Measurements from ENCODE around the gene MKRN1.
A peak's percentile ranks its signal among the peaks of the same experiment; 100 is the strongest.
"Not testable (repeated sequence)": the region's sequence is repeated elsewhere in the genome, so short reads cannot be mapped to it uniquely, and the experiment has no call there.

MKRN1 gene

GRCh38 chr7:140484951-140485499 lies 5.7 kb upstream of the MKRN1 start:
- no peak for DNase-seq

GRCh38 chr7:140484479-140484878 lies 5.2 kb upstream of the MKRN1 start:
- no peak for DNase-seq

DNA sequence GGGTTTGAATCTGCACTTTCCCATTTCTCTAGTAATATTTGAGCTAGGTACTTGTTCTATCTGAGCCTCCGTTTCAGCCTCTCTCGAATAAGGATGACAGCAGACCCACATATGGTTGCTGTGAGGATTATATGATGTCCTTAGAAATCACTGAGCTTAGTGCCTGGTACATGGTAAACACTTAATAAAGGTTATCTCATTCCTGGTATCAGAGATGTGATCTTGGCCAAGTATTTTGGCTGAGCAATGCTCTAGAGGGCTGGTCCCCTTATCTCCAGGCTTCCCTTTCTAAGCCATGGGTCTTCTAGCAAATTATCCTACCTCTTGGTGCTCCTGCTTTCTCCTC lies 407 bp upstream of the MKRN1 start:
- DNase-seq: no peak

DNA sequence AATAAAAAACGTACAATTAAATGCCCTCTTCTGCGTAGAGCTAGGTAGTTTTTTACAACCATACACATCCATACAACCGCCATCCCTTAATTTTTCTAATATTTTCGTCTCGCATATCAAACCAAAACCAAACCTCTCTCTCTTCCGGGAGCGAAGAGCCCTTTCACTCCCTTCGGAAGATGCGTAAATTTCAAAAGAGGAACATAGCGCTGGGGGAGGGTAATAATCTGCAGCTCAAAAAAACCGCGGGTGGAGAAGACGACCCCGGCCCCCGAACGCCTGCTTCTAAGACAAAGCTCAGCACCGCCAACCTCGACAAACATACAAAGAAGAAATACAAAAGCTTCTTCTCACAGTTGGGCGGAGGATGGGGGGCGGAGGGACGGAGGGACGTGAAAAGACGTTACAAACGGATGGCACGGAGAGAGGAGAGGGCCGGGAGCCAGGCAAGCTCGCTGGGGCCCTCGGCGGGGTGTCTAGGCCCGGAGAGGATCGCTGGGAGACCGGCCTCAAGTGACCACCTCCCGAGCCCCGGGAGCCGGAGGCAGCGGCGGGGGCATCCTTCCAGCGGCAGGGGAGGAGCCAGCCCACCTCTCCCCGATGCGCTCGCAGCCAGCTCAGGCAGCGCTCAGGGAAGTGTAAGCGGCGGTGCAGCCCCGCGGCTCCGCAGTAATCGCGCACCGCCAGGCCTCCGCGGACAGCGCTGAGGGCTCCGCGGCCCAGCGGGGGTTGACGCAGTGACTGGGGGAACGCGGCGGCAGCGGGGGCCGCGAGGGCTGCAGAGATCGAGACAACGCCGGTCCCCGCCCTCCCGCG lies 851 bp downstream of the MKRN1 start:
- peak; percentile 30 for DNase-seq

GRCh38 chr7:140476698-140477261 lies 2.5 kb downstream of the MKRN1 start:
- DNase-seq: no peak

DNA sequence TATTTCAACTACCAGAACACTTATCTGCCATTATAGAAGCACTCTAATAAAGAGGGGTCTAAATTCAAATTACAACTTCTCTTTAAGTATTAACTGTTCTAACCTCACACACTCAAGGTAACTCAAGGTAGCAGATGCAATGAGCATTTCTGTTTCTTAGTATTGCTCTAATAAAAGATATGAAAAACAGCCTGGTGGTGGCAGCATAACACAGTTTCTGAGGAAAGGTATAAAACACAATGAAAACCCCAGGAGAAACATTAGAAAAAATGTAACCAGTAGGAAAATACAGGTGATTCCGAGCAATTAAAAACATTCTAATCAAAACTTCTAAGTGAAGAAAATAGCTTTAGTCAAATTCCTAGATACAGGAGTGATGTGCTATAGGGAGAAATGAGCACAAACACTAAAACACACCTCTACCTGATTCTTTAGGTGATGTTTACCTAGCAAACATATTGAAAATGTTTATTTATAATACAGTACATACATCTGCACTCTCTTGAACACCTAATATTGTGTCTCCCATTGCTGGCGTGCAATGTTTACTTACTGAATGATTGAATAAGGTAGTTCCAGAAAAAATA lies 3.5 kb downstream of the MKRN1 start:
- DNase-seq: peak; percentile 34

DNA sequence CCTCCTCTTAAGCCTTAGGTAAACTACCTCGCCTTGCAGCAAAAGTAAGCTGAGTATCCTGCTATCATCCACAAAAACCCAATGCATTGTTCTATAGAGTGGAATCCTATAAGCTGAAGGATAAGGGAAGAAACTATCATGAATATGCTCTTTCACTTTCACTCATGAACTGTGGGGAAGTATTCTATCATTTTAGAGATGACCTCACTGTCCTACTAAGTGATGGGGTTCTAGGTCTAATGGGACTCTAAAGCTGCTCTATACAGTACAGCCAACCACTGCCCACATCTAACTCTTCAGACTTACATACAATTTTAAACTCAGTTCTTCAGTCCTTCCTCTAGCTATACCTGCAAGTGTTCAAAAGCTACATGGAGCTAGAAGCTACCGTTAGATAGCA lies 16.2 kb downstream of the MKRN1 start:
- no peak for DNase-seq

GRCh38 chr7:140458916-140459315 lies 20.4 kb downstream of the MKRN1 start:
- no peak for DNase-seq

- DNase-seq: no peak
These were observed 21.1 kb downstream of the MKRN1 start for GRCh38 chr7:140458201-140458600.

GRCh38 chr7:140456551-140457051 lies 22.7 kb downstream of the MKRN1 start:
- DNase-seq: no peak

DNA sequence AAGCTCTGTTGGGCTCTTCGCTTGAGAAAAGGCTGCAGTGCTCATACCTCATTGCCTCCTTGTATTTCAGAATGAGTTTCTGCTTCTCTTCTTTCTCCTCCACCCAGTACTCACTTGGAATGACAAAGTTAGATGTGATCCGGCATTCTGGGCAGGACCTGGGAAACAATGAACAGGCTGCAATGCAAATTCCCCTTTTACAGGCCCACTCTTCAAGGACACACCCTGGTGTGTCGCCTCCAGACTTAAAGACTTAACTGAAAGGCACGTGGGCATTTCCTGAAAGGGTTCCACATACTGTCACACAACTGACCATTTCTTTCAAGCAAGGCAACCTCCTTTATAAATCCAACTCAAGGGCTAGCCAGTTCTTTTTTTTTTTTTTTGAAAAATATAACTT lies 23.6 kb downstream of the MKRN1 start:
- no peak for DNase-seq

DNA sequence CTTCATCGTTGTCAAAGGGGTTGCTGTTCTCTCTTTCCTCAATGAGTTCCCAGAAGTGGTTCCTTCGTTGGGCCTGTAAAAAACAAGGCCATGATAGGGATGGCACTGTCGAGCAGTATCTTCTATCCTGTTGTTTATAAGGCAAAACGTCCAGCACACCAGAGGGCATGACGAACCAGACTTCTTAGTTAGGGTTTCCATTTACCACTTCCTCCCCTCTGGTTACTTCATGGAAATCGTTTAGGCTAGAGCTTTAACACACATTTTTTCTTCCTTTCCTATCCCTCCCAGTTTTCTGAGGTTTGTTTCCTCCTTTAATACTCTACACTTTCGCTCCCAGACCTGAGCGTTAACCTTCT lies 24.7 kb downstream of the MKRN1 start:
- no peak for DNase-seq

DNA sequence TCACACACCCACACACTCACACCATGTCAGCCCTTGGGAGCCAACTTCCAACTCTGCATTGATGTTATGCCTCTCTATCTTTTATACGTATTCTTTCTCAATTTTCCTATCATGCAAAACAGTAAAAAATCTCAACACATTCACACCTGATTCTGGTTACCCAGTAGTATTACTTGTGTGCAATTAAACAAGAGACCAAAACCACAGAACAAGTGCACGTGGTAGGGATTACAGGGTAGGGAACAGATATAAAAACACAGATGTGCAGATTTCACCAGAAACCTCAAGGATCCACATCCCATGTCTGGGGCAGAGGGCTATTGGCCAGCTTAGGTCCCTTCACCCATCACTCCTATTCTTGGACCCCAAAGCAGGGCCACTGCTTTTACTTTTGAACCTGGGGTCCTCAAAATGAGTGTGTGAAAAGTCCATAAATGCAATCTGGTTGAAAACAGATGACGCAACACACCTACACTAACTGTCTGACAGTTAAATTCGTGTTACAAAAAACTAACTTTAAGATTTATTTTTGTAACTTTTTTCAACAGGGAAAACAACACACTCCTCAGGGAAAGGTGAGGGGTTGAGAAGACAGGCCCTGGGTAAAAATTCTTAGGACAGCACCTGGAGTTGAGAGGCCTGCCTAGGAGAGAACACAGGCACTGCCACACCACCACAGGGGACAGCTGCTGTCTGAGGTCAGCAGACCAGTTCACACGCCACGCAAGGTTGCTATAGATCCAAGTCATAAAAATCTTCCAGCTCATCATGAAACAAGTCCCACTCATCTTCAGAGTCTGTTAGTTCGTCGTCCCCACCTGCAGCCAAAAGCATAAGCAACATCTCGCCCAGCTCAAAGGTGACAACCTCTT lies 25.3 kb downstream of the MKRN1 start:
- not testable (repeated sequence) for DNase-seq

DNA sequence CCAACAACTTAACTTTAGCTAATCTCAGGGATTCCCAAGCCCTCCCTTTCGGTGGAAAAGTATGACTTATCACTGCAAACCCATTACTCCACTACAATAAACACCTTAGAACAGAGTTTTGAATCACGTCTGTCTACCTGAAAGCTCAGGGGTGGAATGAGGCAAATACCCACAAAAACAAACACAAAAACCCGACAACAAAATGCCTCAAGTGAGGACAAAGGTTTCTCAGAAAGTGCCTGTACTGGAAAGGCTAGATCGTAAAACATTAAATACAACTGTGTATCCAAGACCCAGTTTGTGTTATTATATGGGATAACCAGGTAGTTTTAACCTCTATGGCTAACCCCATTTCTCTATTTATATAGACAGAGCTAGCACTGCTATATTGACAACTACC lies 26.0 kb downstream of the MKRN1 start:
- DNase-seq: no peak

GRCh38 chr7:140451716-140452115 lies 27.6 kb downstream of the MKRN1 start:
- DNase-seq: no peak

GRCh38 chr7:140448781-140449480 lies 30.4 kb downstream of the MKRN1 start:
- DNase-seq: no peak

GRCh38 chr7:140447841-140448240 lies 31.5 kb downstream of the MKRN1 start:
- DNase-seq: no peak

GRCh38 chr7:140446467-140446866 lies 32.8 kb downstream of the MKRN1 start:
- DNase-seq: no peak

- no peak for DNase-seq
These were observed 37.8 kb downstream of the MKRN1 start for GRCh38 chr7:140441519-140441918.

DNA sequence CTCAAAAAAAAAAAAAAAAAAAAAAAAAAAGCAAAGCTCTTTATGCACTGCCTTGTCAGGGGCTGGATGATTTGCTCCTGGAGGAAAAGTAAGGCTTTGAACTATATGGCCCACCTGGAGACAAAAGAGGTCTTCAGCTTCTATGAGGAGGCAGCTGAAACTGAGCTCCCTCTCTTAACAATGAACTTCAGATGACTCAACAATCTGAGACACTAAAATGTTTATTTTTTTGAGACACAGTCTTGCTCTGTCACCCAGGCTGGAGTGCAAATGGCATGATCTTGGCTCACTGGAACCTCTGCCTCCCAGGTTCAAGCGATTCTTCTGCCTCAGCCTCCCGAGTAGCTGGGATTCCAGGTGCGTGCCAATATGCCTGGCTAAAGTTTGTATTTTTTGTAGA lies 38.7 kb downstream of the MKRN1 start:
- DNase-seq: no peak

DNA sequence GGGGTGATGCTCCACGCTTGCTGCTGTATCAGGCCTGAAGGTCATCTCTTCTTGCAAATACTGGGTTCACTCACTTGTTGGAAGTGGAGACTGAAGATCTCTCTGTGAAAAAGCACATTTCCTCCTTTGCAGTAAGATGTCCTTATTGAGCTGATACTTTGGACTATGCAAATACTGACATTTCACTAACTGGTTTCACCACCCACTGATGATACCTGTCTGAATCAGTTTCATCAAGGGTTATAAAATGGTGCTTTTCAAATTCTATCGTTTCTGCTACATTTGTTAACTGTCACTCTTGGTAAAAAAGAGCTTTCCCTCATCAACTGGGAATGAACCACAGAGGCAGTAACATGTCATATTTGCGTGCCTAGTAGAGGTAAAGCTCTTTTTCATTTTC lies 39.9 kb downstream of the MKRN1 start:
- DNase-seq: no peak

DNA sequence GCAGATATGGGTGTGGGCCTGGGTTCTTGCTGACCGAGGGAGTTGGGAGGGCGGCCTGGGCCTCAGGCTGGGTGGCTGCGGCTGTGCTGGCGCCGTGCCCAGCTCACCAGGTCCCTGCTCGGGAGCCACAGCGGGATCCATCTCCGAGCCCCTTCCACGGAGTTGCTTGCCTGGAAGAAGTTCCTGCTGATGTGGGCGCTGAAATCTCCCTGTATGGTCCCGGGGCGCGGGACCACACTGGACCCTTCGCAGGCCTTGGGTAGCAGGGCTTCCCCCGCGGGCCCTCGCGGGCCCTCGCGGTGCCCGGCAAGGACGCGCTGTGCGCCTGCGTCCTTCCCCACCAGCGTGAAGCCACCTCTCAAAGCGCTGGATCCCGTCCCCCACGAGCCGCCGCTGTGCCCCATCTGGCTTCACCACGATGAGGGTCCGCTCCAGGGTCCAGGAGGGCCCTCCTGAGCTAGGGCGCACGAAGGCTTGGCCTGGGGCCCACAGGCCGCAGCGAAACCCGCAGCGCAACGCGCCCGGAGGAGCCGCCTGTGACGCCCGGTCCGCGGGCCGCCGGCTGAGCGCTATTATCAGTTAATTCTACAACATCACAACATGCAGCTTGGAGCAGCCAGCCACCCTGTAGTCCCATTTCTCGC lies 43.9 kb downstream of the MKRN1 start:
- DNase-seq: no peak
